SK-N-SH (cell line): ENCODE measurements around the gene RALA. TPM values are rescaled to one million over a fixed set of nuclear protein-coding genes. Genes with fewer than 3 reads are reported as not detected.

Experiments
- CTCF ChIA-PET: fragments of 300-600, 350-600 bp; formaldehyde crosslinking; extraction: SDS; loops from one replicate; lab custom pipeline; 2021; lab: Yijun Ruan, JAX
- POLR2A ChIA-PET: fragments of 350-600 bp; sonication (Branson Sonifier 250); formaldehyde crosslinking; extraction: SDS; loops from one replicate; lab custom pipeline; 2020; ENCODE audit warnings: antibody characterized with exemption, inconsistent platforms; lab: Yijun Ruan, JAX
- DNase-seq: peaks from one replicate; pipeline ENCODE4 v3.0.0; 2012
- H2AFZ ChIP-seq: fragments of 200-600 bp; sonication (generic); 2 replicates; pipeline ENCODE4 v1.8.1; 2016; ENCODE audit warnings: antibody characterized with exemption, mild to moderate bottlenecking, low read depth
- H3F3A ChIP-seq: fragments of 200-600 bp; sonication (generic); replicated peaks from 2 replicates; pipeline ENCODE3; 2016; ENCODE audit warnings: antibody characterized with exemption, mild to moderate bottlenecking; ENCODE audit not compliant: insufficient read depth
- H3K27ac ChIP-seq, 2 experiments: fragments of 200-500 bp in 1 of 2; fragments of 200-600 bp in 1 of 2; sonication (Bioruptor generic) in 1 of 2; sonication (generic), shearing (Covaris generic) in 1 of 2; 2 replicates each; pipeline versions ENCODE4 v1.5.1 to v1.6.1; 2014 to 2016; ENCODE audit warnings: low read depth in 2 of 2, inconsistent platforms in 1 of 2, low read length in 1 of 2, mild to moderate bottlenecking in 1 of 2, mixed read lengths in 1 of 2
- H3K27me3 ChIP-seq: fragments of 200-600 bp; sonication (generic), shearing (Covaris generic); 2 replicates; pipeline ENCODE4 v1.6.1; 2016; ENCODE audit warnings: mixed run types; ENCODE audit not compliant: insufficient read depth
- H3K36me3 ChIP-seq, 2 experiments: fragments of 200-500 bp in 1 of 2; fragments of 200-600 bp in 1 of 2; sonication (Bioruptor generic) in 1 of 2; sonication (generic) in 1 of 2; replicated peaks in 1 of 2; 2 replicates each; pipeline versions ENCODE3 to v1.5.1; 2014 to 2016; ENCODE audit warnings: low read length in 1 of 2, mild to moderate bottlenecking in 1 of 2; ENCODE audit not compliant: insufficient read depth in 2 of 2, control insufficient read depth in 1 of 2
- H3K4me1 ChIP-seq, 2 experiments: fragments of 200-500 bp in 1 of 2; fragments of 200-600 bp in 1 of 2; sonication (Bioruptor generic) in 1 of 2; sonication (generic), shearing (Covaris generic) in 1 of 2; 2 replicates each; pipeline versions ENCODE4 v1.5.1 to v1.6.1; 2014 to 2016; ENCODE audit warnings: low read depth in 1 of 2, low read length in 1 of 2, mixed run types in 1 of 2; ENCODE audit not compliant: insufficient read depth in 2 of 2, control insufficient read depth in 1 of 2
- H3K4me2 ChIP-seq: fragments of 200-600 bp; sonication (generic), shearing (Covaris generic); 2 replicates; pipeline ENCODE4 v1.6.1; 2017; ENCODE audit warnings: mixed run types
- H3K4me3 ChIP-seq, 2 experiments: fragments of 200-500 bp in 1 of 2; fragments of 200-600 bp in 1 of 2; sonication (Bioruptor generic) in 1 of 2; sonication (generic), shearing (Covaris generic) in 1 of 2; 2 replicates each; pipeline versions ENCODE4 v1.5.1 to v1.8.1; 2014 to 2016; ENCODE audit warnings: low read depth in 2 of 2, inconsistent platforms in 1 of 2, low read length in 1 of 2, mild to moderate bottlenecking in 1 of 2, mixed read lengths in 1 of 2, moderate library complexity in 1 of 2
- H3K79me2 ChIP-seq: fragments of 200-600 bp; sonication (generic); 2 replicates; pipeline ENCODE4 v1.8.1; 2017; ENCODE audit warnings: mild to moderate bottlenecking; ENCODE audit not compliant: insufficient read depth
- H3K9ac ChIP-seq: fragments of 200-600 bp; sonication (generic); 2 replicates; pipeline ENCODE4 v1.6.1; 2017; ENCODE audit warnings: mixed run types
- H3K9me2 ChIP-seq: fragments of 200-600 bp; sonication (generic); 2 replicates; pipeline ENCODE4 v1.6.1; 2017; ENCODE audit warnings: mixed run types
- H3K9me3 ChIP-seq: fragments of 200-600 bp; sonication (generic); 2 replicates; pipeline ENCODE4 v1.6.1; 2017; ENCODE audit warnings: mixed run types, mild to moderate bottlenecking, moderate library complexity
- H4K20me1 ChIP-seq: fragments of 200-600 bp; sonication (generic); 2 replicates; pipeline ENCODE4 v1.6.1; 2017; ENCODE audit warnings: mild to moderate bottlenecking, mixed run types; ENCODE audit not compliant: insufficient read depth
- CHD2 ChIP-seq: fragments of 150-350 bp; IDR thresholded peaks from 2 replicates; pipeline ENCODE4 v1.6.1; 2018; ENCODE audit warnings: low read length; ENCODE audit not compliant: partially characterized antibody
- FOXM1 ChIP-seq: IDR thresholded peaks from 2 replicates; pipeline ENCODE4 v1.4.0; 2012; ENCODE audit warnings: low read depth, mild to moderate bottlenecking
- GABPA ChIP-seq: IDR thresholded peaks from 2 replicates; pipeline ENCODE4 v1.4.0; 2012; ENCODE audit warnings: low read depth, mild to moderate bottlenecking
- GATA2 ChIP-seq: sonication (generic); formaldehyde crosslinking; IDR thresholded peaks from 2 replicates; pipeline ENCODE4 v1.5.0; 2020; ENCODE audit warnings: mild to moderate bottlenecking, missing genetic modification reagents
- JUND ChIP-seq: IDR thresholded peaks from 2 replicates; pipeline ENCODE4 v1.4.0; 2012
- MEF2A ChIP-seq: IDR thresholded peaks from 2 replicates; pipeline ENCODE4 v1.4.0; 2012; ENCODE audit warnings: low read depth, borderline replicate concordance
- NRF1 ChIP-seq: IDR thresholded peaks from 2 replicates; pipeline ENCODE4 v1.6.1; 2012; ENCODE audit warnings: low read depth, mild to moderate bottlenecking, low read length
- SIN3A ChIP-seq: IDR thresholded peaks from 2 replicates; pipeline ENCODE4 v1.6.1; 2012; ENCODE audit warnings: low read depth, mild to moderate bottlenecking, low read length, moderate library complexity, borderline replicate concordance
- TAF1 ChIP-seq: IDR thresholded peaks from 2 replicates; pipeline ENCODE4 v1.6.1; 2012; ENCODE audit warnings: low read depth, mild to moderate bottlenecking, low read length, moderate library complexity, borderline replicate concordance
- TEAD4 ChIP-seq: IDR thresholded peaks from 2 replicates; pipeline ENCODE4 v1.4.0; 2012; ENCODE audit warnings: mild to moderate bottlenecking, borderline replicate concordance; ENCODE audit not compliant: insufficient read depth
- YY1 ChIP-seq: IDR thresholded peaks from 2 replicates; pipeline ENCODE4 v1.4.0; 2012; ENCODE audit warnings: low read depth, mild to moderate bottlenecking
- WGBS: methylation state at CpG from one replicate; pipeline ENCODE4 v1.1.6; 2017; ENCODE audit warnings: low lambda C conversion rate; 5-methylcytosine and 5-hydroxymethylcytosine counted together
- polyA plus RNA-seq, 3 experiments: library from polyadenylated mRNA; depleted of rRNA; stranded (reverse); fragments of >200 nt; gene quantifications; 2 replicates each; pipeline ENCODE4 v1.2.3, GENCODE V29; 2012
- TF ChIP-seq, protein P1 (sequence below): IDR thresholded peaks from 2 replicates; pipeline ENCODE4 v1.4.0; 2012; ENCODE audit warnings: low read depth, borderline replicate concordance
- TF ChIP-seq, protein P2 (sequence below): IDR thresholded peaks from 2 replicates; pipeline ENCODE4 v1.4.0; 2012; ENCODE audit warnings: low read depth, borderline replicate concordance
- TF ChIP-seq, protein P3 (sequence below): fragments of 200-600 bp; sonication (generic); IDR thresholded peaks from 2 replicates; pipeline ENCODE4 v1.6.1; 2017; ENCODE audit warnings: antibody characterized with exemption, mild to moderate bottlenecking, moderate library complexity

The RALA gene
- polyA plus RNA-seq, 1 of the 3 experiments (the other 2 are of a cell fraction) = 29.0 TPM

DNA sequence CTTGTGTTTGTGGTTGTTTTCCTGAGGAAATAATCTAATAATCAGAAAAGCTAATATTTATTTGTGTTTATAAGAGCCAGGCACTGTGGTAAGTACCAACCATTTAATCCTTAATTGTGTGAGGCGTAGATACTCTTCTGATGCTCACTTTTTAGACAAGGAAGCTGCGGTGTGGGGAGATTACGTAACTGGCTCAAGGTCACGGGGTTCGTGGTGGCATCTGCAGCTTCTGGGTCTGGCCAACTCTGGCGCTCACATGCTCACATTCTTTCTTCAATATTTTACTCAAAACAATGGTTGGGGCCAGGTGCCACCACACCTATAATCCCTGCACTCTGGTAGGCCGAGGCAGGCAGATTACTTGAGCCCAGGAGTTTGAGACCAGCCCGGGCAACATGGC lies 77.6 kb downstream of the RALA start:
- H3K9ac ChIP-seq = no peak overlapping the region
- H3K9me3 ChIP-seq = no peaks in the 10 kb centered on the region
- no peak overlapping the region; a peak in 1 of 4 replicates for H3K27ac ChIP-seq
- ChIA-PET CTCF (interaction anchor here (2.0 to 2.7 kb wide), 3 partner anchors 10 to 121 kb away, joined by 7 to 8 read pairs (median 7); no protein-coding TSS in a partner anchor), POLR2A (no interaction called here)
- H3K4me3 ChIP-seq = no peak overlapping the region
- peaks cover 27% of the 10 kb centered on the region for H3K79me2 ChIP-seq
- H3K27me3 ChIP-seq = no peaks in the 10 kb centered on the region
- peaks cover 10% of the 10 kb centered on the region for H3F3A ChIP-seq
- DNase-seq = no peak
- no peak for TF ChIP-seq CHD2
- no peak for TF ChIP-seq FOXM1
- TF ChIP-seq, protein P1, sequence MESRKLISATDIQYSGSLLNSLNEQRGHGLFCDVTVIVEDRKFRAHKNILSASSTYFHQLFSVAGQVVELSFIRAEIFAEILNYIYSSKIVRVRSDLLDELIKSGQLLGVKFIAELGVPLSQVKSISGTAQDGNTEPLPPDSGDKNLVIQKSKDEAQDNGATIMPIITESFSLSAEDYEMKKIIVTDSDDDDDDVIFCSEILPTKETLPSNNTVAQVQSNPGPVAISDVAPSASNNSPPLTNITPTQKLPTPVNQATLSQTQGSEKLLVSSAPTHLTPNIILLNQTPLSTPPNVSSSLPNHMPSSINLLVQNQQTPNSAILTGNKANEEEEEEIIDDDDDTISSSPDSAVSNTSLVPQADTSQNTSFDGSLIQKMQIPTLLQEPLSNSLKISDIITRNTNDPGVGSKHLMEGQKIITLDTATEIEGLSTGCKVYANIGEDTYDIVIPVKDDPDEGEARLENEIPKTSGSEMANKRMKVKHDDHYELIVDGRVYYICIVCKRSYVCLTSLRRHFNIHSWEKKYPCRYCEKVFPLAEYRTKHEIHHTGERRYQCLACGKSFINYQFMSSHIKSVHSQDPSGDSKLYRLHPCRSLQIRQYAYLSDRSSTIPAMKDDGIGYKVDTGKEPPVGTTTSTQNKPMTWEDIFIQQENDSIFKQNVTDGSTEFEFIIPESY = no peak
- TF ChIP-seq, protein P2, sequence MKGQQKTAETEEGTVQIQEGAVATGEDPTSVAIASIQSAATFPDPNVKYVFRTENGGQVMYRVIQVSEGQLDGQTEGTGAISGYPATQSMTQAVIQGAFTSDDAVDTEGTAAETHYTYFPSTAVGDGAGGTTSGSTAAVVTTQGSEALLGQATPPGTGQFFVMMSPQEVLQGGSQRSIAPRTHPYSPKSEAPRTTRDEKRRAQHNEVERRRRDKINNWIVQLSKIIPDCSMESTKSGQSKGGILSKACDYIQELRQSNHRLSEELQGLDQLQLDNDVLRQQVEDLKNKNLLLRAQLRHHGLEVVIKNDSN = no peak
- TF ChIP-seq TAF1 = no peak
- TF ChIP-seq YY1 = no peak
- TF ChIP-seq, protein P3, sequence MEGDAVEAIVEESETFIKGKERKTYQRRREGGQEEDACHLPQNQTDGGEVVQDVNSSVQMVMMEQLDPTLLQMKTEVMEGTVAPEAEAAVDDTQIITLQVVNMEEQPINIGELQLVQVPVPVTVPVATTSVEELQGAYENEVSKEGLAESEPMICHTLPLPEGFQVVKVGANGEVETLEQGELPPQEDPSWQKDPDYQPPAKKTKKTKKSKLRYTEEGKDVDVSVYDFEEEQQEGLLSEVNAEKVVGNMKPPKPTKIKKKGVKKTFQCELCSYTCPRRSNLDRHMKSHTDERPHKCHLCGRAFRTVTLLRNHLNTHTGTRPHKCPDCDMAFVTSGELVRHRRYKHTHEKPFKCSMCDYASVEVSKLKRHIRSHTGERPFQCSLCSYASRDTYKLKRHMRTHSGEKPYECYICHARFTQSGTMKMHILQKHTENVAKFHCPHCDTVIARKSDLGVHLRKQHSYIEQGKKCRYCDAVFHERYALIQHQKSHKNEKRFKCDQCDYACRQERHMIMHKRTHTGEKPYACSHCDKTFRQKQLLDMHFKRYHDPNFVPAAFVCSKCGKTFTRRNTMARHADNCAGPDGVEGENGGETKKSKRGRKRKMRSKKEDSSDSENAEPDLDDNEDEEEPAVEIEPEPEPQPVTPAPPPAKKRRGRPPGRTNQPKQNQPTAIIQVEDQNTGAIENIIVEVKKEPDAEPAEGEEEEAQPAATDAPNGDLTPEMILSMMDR = no peak
- H2AFZ ChIP-seq = no peak overlapping the region
- peaks cover 66 to 78% of the 10 kb centered on the region in 2 experiments for H3K36me3 ChIP-seq
- peaks cover 0 to 6% of the 10 kb centered on the region in 2 experiments; a peak in 2 of 4 replicates for H3K4me1 ChIP-seq
- no peaks in the 10 kb centered on the region for H4K20me1 ChIP-seq
- WGBS = 97% methylated on average over 8 of the region's 8 CpGs
- H3K4me2 ChIP-seq = no peak overlapping the region
- H3K9me2 ChIP-seq = no peaks in the 10 kb centered on the region

DNA sequence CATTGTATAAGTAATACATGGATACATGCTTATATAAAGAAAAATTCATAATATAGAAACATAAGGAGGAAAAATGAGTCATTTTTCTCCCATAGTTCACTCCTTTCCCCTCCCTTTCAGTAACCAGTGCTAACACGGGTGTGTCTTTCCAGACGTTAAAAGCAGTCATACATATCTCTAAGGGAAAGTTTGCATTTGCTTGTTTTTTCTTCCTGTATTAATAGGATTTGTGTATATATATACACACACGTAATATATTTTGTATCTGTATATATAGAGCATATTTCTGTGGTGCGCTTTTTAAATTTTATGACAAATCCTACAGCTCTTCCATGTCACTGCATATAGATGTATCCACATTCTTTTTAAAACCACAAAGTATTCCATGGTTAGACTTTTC lies 78.8 kb downstream of the RALA start:
- Histone ChIP-seq H3K4me3 (no peak overlapping the region), H3F3A (peaks cover 18% of the 10 kb centered on the region)
- no peak for DNase-seq

More for the DNA sequence above, 78.8 kb downstream of the RALA start:
- 80% methylated on average over 4 of the region's 4 CpGs for WGBS
- Histone ChIP-seq H3K27me3 (no peaks in the 10 kb centered on the region), H3K79me2 (peaks cover 26% of the 10 kb centered on the region), H3K9ac (no peak overlapping the region), H3K36me3 (peaks cover 64 to 78% of the 10 kb centered on the region in 2 experiments), H3K27ac (no peak overlapping the region; a peak in 1 of 4 replicates), H3K4me1 (peaks cover 0 to 6% of the 10 kb centered on the region in 2 experiments; a peak in 2 of 4 replicates), H3K4me2 (no peak overlapping the region), H2AFZ (no peak overlapping the region), H3K9me2 (no peaks in the 10 kb centered on the region), H3K9me3 (no peaks in the 10 kb centered on the region), H4K20me1 (no peaks in the 10 kb centered on the region)
- TF ChIP-seq GATA2 (no peak), TEAD4 (no peak), YY1 (no peak), MEF2A (no peak), JUND (no peak), GABPA (no peak), SIN3A (no peak), NRF1 (no peak), CHD2 (no peak)
- TF ChIP-seq, protein P2 = no peak
- TF ChIP-seq, protein P3 = no peak
- ChIA-PET POLR2A (no interaction called here), CTCF (interaction anchor here (2.6 to 2.7 kb wide), 2 partner anchors 9 to 122 kb away, joined by 7 to 8 read pairs; no protein-coding TSS in a partner anchor)
